Prostate gland (tissue), 2 donors: ENCODE measurements around the gene KREMEN1.

ENCODE experiments used
- POLR2A ChIP-seq: fragments of 450-650 bp; IDR thresholded peaks from one replicate; pipeline ENCODE4 v1.6.1; 2016; ENCODE audit warnings: antibody characterized with exemption, mild to moderate bottlenecking
- POLR2AphosphoS5 ChIP-seq: sonication (generic); formaldehyde crosslinking; IDR thresholded peaks from one replicate; pipeline ENCODE4 v1.6.1; 2017; ENCODE audit warnings: antibody characterized with exemption
- TF ChIP-seq, protein P1 (sequence below), 4 experiments: fragments of 200-600 bp in 2 of 4; fragments of 450-650 bp in 2 of 4; sonication (generic) in 2 of 4; IDR thresholded peaks; 1 replicate in 3 of 4; 2 replicates in 1 of 4; pipeline ENCODE4 v1.5.1; 2016 to 2019; ENCODE audit warnings: antibody characterized with exemption in 4 of 4, mild to moderate bottlenecking in 2 of 4, moderate library complexity in 2 of 4

DNA sequence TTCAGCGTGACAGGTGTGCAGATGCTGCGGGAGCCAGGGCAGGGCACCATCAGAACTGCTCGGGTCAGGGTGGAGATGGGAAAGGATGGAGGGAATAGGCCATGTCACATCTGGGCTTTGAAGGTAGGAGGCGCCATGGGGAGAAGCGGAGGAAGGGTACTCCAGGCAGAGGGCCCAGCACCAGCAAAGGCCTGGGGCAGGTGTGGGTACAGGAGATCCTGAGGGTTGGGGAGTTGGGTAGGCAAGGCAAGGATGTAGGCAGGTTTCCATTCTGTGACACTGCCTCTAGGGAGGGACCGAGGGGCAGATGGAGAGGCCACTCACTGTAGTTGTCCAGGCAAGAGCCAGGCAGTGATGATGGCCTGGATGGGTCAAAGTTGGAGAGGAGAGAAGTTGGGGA, 141.4 kb downstream of the KREMEN1 start:
- TF ChIP-seq, protein P1, sequence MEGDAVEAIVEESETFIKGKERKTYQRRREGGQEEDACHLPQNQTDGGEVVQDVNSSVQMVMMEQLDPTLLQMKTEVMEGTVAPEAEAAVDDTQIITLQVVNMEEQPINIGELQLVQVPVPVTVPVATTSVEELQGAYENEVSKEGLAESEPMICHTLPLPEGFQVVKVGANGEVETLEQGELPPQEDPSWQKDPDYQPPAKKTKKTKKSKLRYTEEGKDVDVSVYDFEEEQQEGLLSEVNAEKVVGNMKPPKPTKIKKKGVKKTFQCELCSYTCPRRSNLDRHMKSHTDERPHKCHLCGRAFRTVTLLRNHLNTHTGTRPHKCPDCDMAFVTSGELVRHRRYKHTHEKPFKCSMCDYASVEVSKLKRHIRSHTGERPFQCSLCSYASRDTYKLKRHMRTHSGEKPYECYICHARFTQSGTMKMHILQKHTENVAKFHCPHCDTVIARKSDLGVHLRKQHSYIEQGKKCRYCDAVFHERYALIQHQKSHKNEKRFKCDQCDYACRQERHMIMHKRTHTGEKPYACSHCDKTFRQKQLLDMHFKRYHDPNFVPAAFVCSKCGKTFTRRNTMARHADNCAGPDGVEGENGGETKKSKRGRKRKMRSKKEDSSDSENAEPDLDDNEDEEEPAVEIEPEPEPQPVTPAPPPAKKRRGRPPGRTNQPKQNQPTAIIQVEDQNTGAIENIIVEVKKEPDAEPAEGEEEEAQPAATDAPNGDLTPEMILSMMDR (IDR thresholded peaks at IDR 0.05), result no peak
- TF ChIP-seq POLR2AphosphoS5 (no peak), POLR2A (no peak)
